GM12875 (cell line): ENCODE data around the gene AMY1C.

ENCODE experiments used
- H3K4me3 ChIP-seq: one replicate; pipeline ENCODE4 v1.5.1; 2011; ENCODE audit warnings: low read depth, low read length, control low read depth
- TF ChIP-seq, protein P1 (sequence below): IDR thresholded peaks from 2 replicates; pipeline ENCODE4 v1.5.1; 2011; ENCODE audit warnings: low read depth, mild to moderate bottlenecking, control low read depth, inconsistent platforms, low read length, moderate library complexity, borderline replicate concordance; ENCODE audit not compliant: insufficient read depth

Gene AMY1C

DNA sequence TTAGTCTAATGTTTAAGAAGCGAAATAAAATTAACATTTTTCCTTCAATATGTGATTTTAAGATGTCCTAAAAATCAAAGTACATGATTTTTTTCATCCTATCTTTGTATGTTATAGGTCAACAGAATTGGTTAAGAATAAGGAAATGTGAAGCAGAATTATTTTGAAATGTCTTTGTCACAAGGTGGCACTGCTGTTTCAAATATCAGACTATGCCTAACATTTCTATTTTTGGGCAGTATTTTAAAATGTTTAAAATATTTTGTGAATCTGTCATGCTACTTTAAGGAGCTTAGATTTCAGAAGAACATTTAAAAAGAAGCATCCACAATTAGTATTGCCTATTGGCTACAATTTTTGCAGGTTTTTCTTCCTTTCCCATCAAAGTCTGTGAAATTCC is 38.7 kb downstream of the AMY1C start:
- H3K4me3 ChIP-seq = no peak overlapping the region
- TF ChIP-seq, protein P1, sequence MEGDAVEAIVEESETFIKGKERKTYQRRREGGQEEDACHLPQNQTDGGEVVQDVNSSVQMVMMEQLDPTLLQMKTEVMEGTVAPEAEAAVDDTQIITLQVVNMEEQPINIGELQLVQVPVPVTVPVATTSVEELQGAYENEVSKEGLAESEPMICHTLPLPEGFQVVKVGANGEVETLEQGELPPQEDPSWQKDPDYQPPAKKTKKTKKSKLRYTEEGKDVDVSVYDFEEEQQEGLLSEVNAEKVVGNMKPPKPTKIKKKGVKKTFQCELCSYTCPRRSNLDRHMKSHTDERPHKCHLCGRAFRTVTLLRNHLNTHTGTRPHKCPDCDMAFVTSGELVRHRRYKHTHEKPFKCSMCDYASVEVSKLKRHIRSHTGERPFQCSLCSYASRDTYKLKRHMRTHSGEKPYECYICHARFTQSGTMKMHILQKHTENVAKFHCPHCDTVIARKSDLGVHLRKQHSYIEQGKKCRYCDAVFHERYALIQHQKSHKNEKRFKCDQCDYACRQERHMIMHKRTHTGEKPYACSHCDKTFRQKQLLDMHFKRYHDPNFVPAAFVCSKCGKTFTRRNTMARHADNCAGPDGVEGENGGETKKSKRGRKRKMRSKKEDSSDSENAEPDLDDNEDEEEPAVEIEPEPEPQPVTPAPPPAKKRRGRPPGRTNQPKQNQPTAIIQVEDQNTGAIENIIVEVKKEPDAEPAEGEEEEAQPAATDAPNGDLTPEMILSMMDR = no peak

GRCh38 chr1:103790172-103790571 is 40.5 kb downstream of the AMY1C start:
- TF ChIP-seq, protein P1 = no peak
- H3K4me3 ChIP-seq = no peak overlapping the region
